Uterus (tissue), 2 donors: ENCODE data around the gene PIGH.

Experiments
- CTCF ChIP-seq, 4 experiments: fragments of 200-600 bp in 2 of 4; fragments of 450-650 bp in 2 of 4; sonication (generic) in 2 of 4; IDR thresholded peaks; one replicate each; pipeline ENCODE4 v1.5.1; 2016 to 2019; ENCODE audit warnings: antibody characterized with exemption in 4 of 4, mild to moderate bottlenecking in 2 of 4, moderate library complexity in 1 of 4
- POLR2A ChIP-seq, 2 donors: fragments of 450-650 bp; IDR thresholded peaks; one replicate each; pipeline ENCODE4 v1.6.1; 2016; ENCODE audit warnings: antibody characterized with exemption in 2 of 2, mild to moderate bottlenecking in 1 of 2, moderate library complexity in 1 of 2

- TF ChIP-seq CTCF (IDR thresholded peaks at IDR 0.05) (no peak), POLR2A (IDR thresholded peaks at IDR 0.05) (no peak)
Measured at GRCh38 chr14:67589204-67589770, 10.8 kb downstream of the PIGH start.
